ENCODE data around the gene ELOVL5. TPM values are rescaled to one million over a fixed set of nuclear protein-coding genes. Genes with fewer than 3 reads are reported as not detected.
"Not testable (repeated sequence)": the region's sequence is repeated elsewhere in the genome, so short reads cannot be mapped to it uniquely, and the experiment has no call there.

ELOVL5 gene
- total RNA-seq, 4 donors from 2014 or later, result 74.8 to 110 (median 90.6) TPM

GRCh38 chr6:53390010-53390409 lies 41.3 kb upstream of the ELOVL5 start:
- Histone ChIP-seq H3K27me3 (no peaks in the 10 kb centered on the region), H3K36me3 (no peaks in the 10 kb centered on the region), H3K4me3 (replicated peaks in 1 of 3) (no peak overlapping the region), H3K27ac (peak overlapping the region in 2 of 3 donors; percentile 38 to 65), H3K9me3 (no peaks in the 10 kb centered on the region), H3K4me1 (peaks cover 9 to 12% of the 10 kb centered on the region in 2 donors)
- 51 to 52% methylated on average over 3 of the region's 3 CpGs for WGBS, 2 donors
- TF ChIP-seq CTCF (IDR thresholded peaks at IDR 0.05) (no peak), POLR2A (IDR thresholded peaks at IDR 0.05) (no peak)
- no peak for DNase-seq
- intact Hi-C loops (cut with DNase I), result no loop called here

GRCh38 chr6:53388615-53389014 lies 39.9 kb upstream of the ELOVL5 start:
- intact Hi-C loops (cut with DNase I); H3K9me3 ChIP-seq: not testable (repeated sequence)
- WGBS, 2 donors, result 89 to 91% methylated on average over 3 of the region's 3 CpGs

GRCh38 chr6:53382421-53382820 lies 33.7 kb upstream of the ELOVL5 start:
- H3K36me3 ChIP-seq, result no peaks in the 10 kb centered on the region
- no peak for DNase-seq
- H3K27ac ChIP-seq, result no peak overlapping the region
- intact Hi-C loops (cut with DNase I), result no loop called here
- H3K27me3 ChIP-seq, result no peaks in the 10 kb centered on the region
- TF ChIP-seq POLR2A (IDR thresholded peaks at IDR 0.05) (no peak), CTCF (IDR thresholded peaks at IDR 0.05) (no peak)
- no peaks in the 10 kb centered on the region for H3K9me3 ChIP-seq
- WGBS, 2 donors, result 72 to 76% methylated on average over 5 of the region's 5 CpGs
- no peak overlapping the region for H3K4me3 ChIP-seq (replicated peaks in 1 of 3)
- H3K4me1 ChIP-seq, result peaks cover 10 to 15% of the 10 kb centered on the region in 2 donors

More at GRCh38 chr6:53388615-53389014, 39.9 kb upstream of the ELOVL5 start:
- not testable (repeated sequence) for H3K27ac ChIP-seq; H3K36me3 ChIP-seq; H3K27me3 ChIP-seq; H3K4me3 ChIP-seq (replicated peaks in 1 of 3); DNase-seq
- H3K4me1 ChIP-seq, result peaks cover 9 to 12% of the 10 kb centered on the region in 2 donors

GRCh38 chr6:53378208-53378607 lies 29.5 kb upstream of the ELOVL5 start:
- 77 to 87% methylated on average over 7 of the region's 7 CpGs for WGBS, 2 donors
- no peaks in the 10 kb centered on the region for H3K27me3 ChIP-seq
- H3K4me1 ChIP-seq, result peaks cover 21 to 35% of the 10 kb centered on the region in 2 donors
- H3K4me3 ChIP-seq (replicated peaks in 1 of 3), result no peak overlapping the region
- intact Hi-C loops (cut with DNase I), result no loop called here
- peak overlapping the region; percentile 82 to 94 (median 82) for H3K27ac ChIP-seq
- H3K36me3 ChIP-seq, result no peaks in the 10 kb centered on the region
- TF ChIP-seq CTCF (IDR thresholded peaks at IDR 0.05), result no peak
- TF ChIP-seq POLR2A (IDR thresholded peaks at IDR 0.05), result no peak
- H3K9me3 ChIP-seq, result no peaks in the 10 kb centered on the region
- DNase-seq, result peak in 1 of 2 donors; percentile 34

GRCh38 chr6:53377793-53378192 lies 29.0 kb upstream of the ELOVL5 start:
- WGBS, 2 donors, result 51 to 54% methylated on average over 3 of the region's 3 CpGs
- DNase-seq, result peak in 1 of 2 donors; percentile 26
- no peak for TF ChIP-seq CTCF (IDR thresholded peaks at IDR 0.05)
- TF ChIP-seq POLR2A (IDR thresholded peaks at IDR 0.05), result peak in 1 of 2 donors; percentile 26
- no peak overlapping the region for H3K4me3 ChIP-seq (replicated peaks in 1 of 3)
- intact Hi-C loops (cut with DNase I), result no loop called here
- no peaks in the 10 kb centered on the region for H3K9me3 ChIP-seq
- peak overlapping the region; percentile 82 to 94 (median 82) for H3K27ac ChIP-seq
- no peaks in the 10 kb centered on the region for H3K36me3 ChIP-seq
- H3K27me3 ChIP-seq, result no peaks in the 10 kb centered on the region
- H3K4me1 ChIP-seq, result peaks cover 21 to 35% of the 10 kb centered on the region in 2 donors

Data from thyroid gland (tissue), 4 donors.